Measurements from ENCODE around the gene PIGU.

The PIGU gene

GRCh38 chr20:34654207-34654744 lies 22.6 kb downstream of the PIGU start:
- no peak for DNase-seq (ENCODE audit: low read depth)

- DNase-seq (ENCODE audit: low read depth) = no peak
These were observed 25.7 kb downstream of the PIGU start for GRCh38 chr20:34651200-34651599.

DNA sequence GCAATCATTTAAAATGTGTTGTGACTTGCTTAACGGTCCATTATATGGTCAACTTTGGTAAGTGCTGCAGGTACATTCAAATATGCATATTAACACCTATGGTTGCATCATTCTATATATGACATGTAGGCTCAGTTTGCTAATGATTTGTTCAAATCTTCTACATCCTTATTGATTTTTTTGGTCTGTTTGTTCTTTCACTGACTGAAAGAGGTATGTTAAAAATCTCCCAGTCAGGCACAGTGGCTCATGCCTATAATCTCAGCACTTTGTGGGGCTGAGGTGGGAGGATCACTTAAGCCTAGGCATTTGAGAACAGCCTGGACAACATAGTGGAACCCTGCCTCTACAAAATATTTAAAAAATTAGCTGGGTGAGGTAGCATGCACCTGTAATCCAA lies 29.2 kb downstream of the PIGU start:
- no peak for DNase-seq (ENCODE audit: low read depth)

GRCh38 chr20:34644951-34645350 lies 31.9 kb downstream of the PIGU start:
- DNase-seq (ENCODE audit: low read depth) = no peak

DNA sequence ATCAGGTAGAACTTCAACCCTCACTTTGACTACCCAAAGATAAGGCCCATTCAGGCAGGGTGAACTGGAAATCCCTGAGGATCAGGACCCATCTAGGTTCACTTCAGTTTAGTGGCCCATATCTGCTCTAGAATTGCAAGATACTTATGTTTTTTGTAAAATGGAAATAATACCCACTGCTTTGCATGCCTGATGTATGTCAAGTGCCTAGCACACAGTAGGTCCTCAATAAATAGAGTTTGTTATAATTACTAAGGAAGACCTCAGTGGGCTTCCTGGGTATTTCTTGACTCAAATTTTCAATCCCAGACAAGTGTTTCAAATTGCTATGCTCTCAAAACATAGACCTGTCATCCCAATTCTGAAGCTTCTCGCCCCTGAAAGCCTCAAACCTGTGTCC lies 32.5 kb downstream of the PIGU start:
- no peak for DNase-seq (ENCODE audit: low read depth)

DNA sequence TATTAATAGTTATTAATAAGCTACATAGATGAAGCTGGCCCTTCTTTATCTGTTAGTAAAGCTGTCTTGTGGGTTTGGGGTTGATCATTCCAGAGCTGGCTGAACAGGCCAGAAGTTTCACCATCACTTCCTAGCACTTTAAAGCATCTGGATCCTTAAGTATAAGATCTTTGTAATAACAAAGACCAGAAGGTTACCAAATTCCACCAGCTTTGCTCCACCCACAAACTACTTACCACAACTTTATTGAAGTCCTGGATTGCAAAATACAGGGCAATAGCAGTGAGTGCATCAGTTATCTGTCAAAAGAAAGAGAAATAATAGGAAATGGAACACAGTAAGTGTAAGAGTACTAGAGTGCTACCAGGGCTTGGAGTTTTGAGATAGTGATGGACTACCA lies 33.0 kb downstream of the PIGU start:
- no peak for DNase-seq (ENCODE audit: low read depth)

DNA sequence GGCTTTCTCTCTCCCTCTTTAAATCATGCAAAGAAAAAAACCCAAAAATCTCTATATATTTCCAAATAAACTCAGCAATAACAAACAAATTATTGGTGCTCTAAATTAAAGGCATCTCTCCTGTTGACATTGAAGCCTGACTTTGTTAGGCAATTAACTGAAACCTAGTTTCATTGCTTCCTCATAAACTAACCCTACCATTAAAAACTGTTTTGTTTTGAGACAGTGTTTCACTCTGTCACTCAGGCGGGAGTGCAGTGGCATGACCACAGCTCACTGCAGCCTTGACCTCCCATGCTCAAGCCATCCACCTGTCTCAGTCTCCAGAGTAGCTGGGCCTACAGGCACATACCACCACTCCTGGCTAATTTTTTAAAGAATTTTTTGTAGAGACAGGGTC lies 34.9 kb downstream of the PIGU start:
- DNase-seq (ENCODE audit: low read depth) = no peak

- DNase-seq (ENCODE audit: low read depth) = no peak
These were observed 37.1 kb downstream of the PIGU start for GRCh38 chr20:34639755-34640222.

DNA sequence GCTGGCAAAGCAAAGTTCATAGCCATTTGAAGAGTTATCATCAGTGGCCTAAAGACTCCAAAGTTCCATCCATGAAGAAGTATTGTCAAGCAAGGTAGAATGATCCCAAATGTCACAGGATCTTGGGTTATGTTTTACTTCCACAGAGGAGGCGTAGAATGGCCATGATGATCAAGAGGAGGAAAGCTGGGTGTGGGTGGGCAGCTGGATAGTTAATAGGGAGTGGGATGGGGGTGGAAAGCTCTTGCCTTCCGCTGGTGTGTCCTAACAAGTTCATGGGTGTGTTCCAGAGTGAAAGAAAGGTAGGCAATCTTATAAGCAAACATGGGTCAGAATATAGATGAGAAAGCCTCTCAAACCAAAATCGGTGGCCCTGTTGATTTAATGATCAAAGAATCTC lies 38.4 kb downstream of the PIGU start:
- no peak for DNase-seq (ENCODE audit: low read depth)

- DNase-seq (ENCODE audit: low read depth) = no peak
These were observed 38.9 kb downstream of the PIGU start for GRCh38 chr20:34638039-34638292.

DNA sequence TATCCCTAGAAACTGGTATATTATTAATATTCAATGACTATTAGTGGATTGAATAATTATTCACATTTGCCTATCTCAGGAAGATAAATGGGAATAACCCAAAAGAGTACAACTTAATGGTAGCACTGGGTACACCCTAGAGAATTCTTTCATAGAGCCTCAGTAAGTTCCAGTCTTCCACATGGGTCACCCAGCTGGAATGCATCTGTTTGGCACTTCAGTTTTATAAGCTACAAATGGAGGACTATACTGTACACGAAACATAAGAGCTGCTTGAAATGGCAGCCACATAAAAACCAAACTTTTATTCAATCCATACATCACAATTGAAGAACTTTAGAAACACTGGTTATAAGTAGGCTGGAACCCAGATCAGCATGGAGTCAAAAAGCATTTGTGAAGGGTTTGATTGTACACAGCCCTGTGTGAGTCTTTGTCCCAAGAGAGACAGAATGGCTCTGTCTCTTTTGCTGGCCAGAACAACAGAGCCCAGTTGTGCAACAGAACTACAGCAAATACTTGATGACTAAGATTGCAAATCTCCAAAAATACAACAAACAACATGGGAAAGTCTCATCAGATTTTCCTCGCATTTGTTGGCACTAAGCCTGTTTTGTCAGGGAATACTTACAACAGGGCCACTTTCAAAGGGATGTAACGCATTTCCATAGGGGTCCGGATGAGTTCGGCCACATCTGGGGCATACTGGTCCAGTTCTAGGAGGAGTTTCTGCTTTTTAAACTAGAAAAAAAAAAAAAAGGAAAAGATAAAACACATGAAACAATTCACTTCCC lies 39.5 kb downstream of the PIGU start:
- DNase-seq (ENCODE audit: low read depth) = no peak

GRCh38 chr20:34636648-34637047 lies 40.2 kb downstream of the PIGU start:
- no peak for DNase-seq (ENCODE audit: low read depth)

DNA sequence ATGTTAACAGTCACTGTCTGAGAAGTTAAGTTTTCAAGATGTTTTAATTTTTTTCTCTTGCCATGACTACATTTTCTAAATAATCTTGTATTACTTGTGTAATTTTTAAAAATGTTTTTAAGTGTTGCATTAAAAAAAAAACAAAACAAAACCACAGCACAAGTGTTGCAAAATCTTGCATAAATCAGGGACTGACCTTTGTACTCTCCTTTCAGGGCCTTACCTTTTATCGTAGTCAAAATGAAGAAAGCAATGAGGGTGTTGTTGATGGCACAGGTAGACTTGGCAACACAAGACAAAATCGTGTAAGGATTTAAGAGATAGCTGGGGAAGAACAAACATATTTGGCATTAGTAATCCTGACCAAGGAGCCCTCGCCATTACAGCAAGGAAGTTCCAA lies 42.5 kb downstream of the PIGU start:
- DNase-seq (ENCODE audit: low read depth) = no peak

DNA sequence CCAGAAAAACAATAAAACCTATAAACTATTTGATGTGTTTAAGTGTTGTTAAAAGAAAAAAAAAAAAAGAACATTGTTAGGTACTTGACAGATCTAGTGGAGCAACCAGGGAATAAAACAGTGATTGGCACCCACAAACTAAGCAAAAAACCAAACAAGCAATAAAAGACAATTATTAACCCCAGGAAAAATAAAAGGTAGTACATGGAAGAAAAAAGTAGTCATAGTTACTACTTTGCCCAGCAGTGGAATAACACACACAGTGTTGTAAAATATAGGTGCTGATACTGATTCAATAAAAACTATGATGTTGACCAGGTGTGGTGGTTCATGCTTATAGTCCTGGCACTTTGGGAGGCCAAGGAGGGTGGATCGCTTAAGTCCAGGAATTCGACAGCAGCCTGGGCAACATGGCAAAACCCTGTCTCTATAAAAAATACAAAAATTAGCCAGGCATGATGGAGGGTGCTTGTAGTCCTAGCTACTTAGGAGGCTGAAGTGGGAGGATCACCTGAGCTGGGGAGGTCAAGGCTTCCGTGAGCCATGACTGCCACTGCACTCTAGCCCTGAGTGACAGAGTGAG lies 43.9 kb downstream of the PIGU start:
- DNase-seq (ENCODE audit: low read depth) = no peak

DNA sequence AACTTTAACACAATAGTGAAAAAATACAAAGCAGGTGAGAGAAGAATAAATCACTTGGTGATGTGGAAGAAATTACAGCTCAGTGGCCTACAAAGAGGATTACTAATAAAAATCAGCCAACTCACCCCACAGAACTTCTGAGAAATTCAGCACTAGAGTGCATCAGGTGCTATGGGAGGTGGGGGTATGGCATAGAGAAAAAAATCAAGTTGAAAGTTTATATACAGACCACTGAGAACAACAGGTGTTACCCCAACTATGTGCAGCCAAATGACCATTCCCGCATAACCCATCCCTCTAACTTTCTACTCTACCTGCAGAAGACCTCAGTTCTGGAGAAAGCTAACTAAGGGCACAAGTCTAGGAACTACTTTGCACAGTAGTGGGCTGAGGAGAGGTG lies 47.0 kb downstream of the PIGU start:
- no peak for DNase-seq (ENCODE audit: low read depth)

- no peak for DNase-seq (ENCODE audit: low read depth)
These were observed 47.5 kb downstream of the PIGU start for GRCh38 chr20:34629342-34629741.

GRCh38 chr20:34628026-34628425 lies 48.9 kb downstream of the PIGU start:
- DNase-seq (ENCODE audit: low read depth) = no peak

DNA sequence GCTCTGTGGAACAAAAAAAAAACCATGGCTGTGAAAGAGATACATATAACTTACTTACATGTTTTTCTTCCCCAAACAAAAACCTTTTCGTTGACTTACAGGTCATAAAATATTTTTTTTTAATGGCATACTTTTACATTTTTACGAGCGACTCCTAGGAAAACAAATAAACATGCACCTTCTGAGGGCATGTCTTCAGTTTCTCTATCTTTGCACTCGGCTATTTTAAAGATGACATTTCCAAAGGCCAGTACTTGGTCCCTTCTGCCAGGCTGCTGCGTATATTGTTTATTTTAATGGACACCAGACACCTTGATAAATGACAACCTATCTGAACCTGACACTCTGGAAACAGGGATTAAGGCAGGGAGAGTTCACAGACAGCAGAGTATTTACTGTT lies 49.4 kb downstream of the PIGU start:
- DNase-seq (ENCODE audit: low read depth) = no peak

DNA sequence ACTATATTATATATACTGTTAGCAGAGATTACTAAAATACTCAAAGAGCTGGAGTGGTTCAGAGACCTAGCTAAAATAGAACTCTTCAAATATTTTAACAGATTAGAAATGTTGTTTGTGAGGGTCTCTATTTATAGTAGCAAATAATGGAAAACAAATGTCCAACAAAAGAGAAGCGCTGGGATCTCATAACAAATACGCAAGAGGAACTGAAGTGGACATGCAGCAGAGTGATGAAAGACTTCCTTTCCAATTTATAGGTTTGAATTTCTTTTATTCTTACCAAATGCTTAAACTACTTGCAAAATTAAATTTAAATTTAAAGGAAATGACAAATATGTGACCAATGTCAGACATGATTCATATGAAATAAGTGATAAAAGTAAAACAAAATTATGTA lies 49.9 kb downstream of the PIGU start:
- no peak for DNase-seq (ENCODE audit: low read depth)

GRCh38 chr20:34624629-34625028 lies 52.3 kb downstream of the PIGU start:
- no peak for DNase-seq (ENCODE audit: low read depth)

DNA sequence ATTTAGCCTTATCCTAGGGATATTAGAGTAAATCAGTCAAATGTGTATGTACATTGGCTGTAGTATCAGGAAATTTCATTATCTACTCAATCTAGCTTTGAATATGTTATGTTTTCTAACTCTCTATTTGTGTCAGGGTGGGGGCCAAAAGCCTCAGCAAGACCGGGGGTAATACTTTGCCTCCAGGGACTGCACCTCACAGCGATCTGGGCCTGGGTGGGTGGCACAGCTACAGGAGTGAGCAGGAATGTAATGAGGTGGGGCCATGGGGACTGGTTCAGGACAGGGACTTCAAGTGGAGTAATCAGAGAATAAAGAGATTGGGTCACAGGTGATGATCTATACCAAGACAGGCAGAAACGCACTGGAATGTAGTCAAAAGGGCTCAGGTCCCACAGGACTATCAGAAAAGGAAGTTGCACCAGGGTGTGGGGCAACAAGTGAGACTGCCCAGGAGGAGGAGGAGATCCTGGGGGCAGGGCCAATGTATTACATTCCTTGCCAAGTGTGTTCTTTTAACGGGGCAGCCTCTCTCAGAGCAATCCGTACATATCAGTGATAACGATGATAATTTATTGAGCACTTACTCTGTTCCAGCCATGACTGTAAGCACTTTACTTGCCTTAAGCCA lies 54.0 kb downstream of the PIGU start:
- DNase-seq (ENCODE audit: low read depth) = no peak

- DNase-seq (ENCODE audit: low read depth) = no peak
These were observed 55.2 kb downstream of the PIGU start for GRCh38 chr20:34621383-34622367.

Data from stimulated activated CD8-positive, alpha-beta memory T cell treated with anti-CD3 and anti-CD28 coated beads, Interleukin-7, amount 100 ng/mL, for 24 hours (primary cell).